ENCODE measurements around the gene ARHGEF39. TPM values are rescaled to one million over a fixed set of nuclear protein-coding genes. Genes with fewer than 3 reads are reported as not detected.

The ARHGEF39 gene
- total RNA-seq, 1 donor from 2014 or later, result 1.6 TPM

GRCh38 chr9:35675732-35676392 is 10.9 kb upstream of the ARHGEF39 start:
- DNase-seq (ENCODE audit: extremely low spot score, unreplicated experiment), result peak; percentile 88
- Mint-ChIP-seq H3K9me3 (ENCODE audit: unreplicated experiment) (no peaks in the 10 kb centered on the region), H3K27me3 (ENCODE audit: unreplicated experiment) (no peaks in the 10 kb centered on the region), H3K36me3 (ENCODE audit: unreplicated experiment) (no peaks in the 10 kb centered on the region), H3K4me3 (ENCODE audit: unreplicated experiment) (peak overlapping the region; percentile 38), H3K27ac (ENCODE audit: unreplicated experiment) (no peak overlapping the region), H3K4me1 (ENCODE audit: unreplicated experiment) (peaks cover 44% of the 10 kb centered on the region)
- TF ChIP-seq, protein P1, sequence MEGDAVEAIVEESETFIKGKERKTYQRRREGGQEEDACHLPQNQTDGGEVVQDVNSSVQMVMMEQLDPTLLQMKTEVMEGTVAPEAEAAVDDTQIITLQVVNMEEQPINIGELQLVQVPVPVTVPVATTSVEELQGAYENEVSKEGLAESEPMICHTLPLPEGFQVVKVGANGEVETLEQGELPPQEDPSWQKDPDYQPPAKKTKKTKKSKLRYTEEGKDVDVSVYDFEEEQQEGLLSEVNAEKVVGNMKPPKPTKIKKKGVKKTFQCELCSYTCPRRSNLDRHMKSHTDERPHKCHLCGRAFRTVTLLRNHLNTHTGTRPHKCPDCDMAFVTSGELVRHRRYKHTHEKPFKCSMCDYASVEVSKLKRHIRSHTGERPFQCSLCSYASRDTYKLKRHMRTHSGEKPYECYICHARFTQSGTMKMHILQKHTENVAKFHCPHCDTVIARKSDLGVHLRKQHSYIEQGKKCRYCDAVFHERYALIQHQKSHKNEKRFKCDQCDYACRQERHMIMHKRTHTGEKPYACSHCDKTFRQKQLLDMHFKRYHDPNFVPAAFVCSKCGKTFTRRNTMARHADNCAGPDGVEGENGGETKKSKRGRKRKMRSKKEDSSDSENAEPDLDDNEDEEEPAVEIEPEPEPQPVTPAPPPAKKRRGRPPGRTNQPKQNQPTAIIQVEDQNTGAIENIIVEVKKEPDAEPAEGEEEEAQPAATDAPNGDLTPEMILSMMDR (IDR thresholded peaks at IDR 0.05), result no peak

DNA sequence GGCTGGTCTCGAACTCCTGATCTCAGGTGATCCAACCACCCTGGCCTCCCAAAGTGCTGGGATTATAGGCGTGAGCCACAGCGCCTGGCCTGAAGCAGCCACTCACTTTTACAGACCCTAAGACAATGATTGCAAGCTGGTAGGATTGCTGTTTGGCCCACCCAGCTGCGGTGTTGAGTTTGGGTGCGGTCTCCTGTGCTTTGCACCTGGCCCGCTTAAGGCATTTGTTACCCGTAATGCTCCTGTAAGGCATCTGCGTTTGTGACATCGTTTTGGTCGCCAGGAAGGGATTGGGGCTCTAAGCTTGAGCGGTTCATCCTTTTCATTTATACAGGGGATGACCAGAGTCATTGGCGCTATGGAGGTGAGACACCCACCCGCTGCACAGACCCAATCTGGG is 10.2 kb upstream of the ARHGEF39 start:
- H3K27ac Mint-ChIP-seq (ENCODE audit: unreplicated experiment), result no peak overlapping the region
- no peaks in the 10 kb centered on the region for H3K36me3 Mint-ChIP-seq (ENCODE audit: unreplicated experiment)

GRCh38 chr9:35674025-35674361 is 9.0 kb upstream of the ARHGEF39 start:
- H3K9me3 Mint-ChIP-seq (ENCODE audit: unreplicated experiment), result no peaks in the 10 kb centered on the region
- no peak overlapping the region for H3K4me3 Mint-ChIP-seq (ENCODE audit: unreplicated experiment)
- TF ChIP-seq, protein P1 (IDR thresholded peaks at IDR 0.05), result no peak
- H3K27me3 Mint-ChIP-seq (ENCODE audit: unreplicated experiment), result no peaks in the 10 kb centered on the region
- H3K27ac Mint-ChIP-seq (ENCODE audit: unreplicated experiment), result no peak overlapping the region
- peaks cover 47% of the 10 kb centered on the region for H3K4me1 Mint-ChIP-seq (ENCODE audit: unreplicated experiment)
- H3K36me3 Mint-ChIP-seq (ENCODE audit: unreplicated experiment), result no peaks in the 10 kb centered on the region
- DNase-seq (ENCODE audit: extremely low spot score, unreplicated experiment), result no peak

More for the DNA sequence above, 10.2 kb upstream of the ARHGEF39 start:
- no peak for DNase-seq (ENCODE audit: extremely low spot score, unreplicated experiment)
- TF ChIP-seq, protein P1 (IDR thresholded peaks at IDR 0.05), result no peak
- Mint-ChIP-seq H3K4me3 (ENCODE audit: unreplicated experiment) (peak overlapping the region; percentile 38), H3K27me3 (ENCODE audit: unreplicated experiment) (no peaks in the 10 kb centered on the region), H3K4me1 (ENCODE audit: unreplicated experiment) (peaks cover 44% of the 10 kb centered on the region), H3K9me3 (ENCODE audit: unreplicated experiment) (no peaks in the 10 kb centered on the region)

- Mint-ChIP-seq H3K9me3 (ENCODE audit: unreplicated experiment) (no peaks in the 10 kb centered on the region), H3K27me3 (ENCODE audit: unreplicated experiment) (no peaks in the 10 kb centered on the region), H3K27ac (ENCODE audit: unreplicated experiment) (no peak within 1 kb of the TSS), H3K4me1 (ENCODE audit: unreplicated experiment) (peaks cover 47% of the 10 kb centered on the region), H3K4me3 (ENCODE audit: unreplicated experiment) (no peak within 1 kb of the TSS), H3K36me3 (ENCODE audit: unreplicated experiment) (no peaks in the 10 kb centered on the region)
- DNase-seq (ENCODE audit: extremely low spot score, unreplicated experiment), result no peak
- TF ChIP-seq, protein P1 (IDR thresholded peaks at IDR 0.05), result no peak
Measured at GRCh38 chr9:35673132-35674024, 8.4 kb upstream of the ARHGEF39 start, which contains the start of gene CA9. CA9 (plus strand) TSS chr9:35673928; CDS start chr9:35673960, 32 bp downstream.
